ENCODE data around the gene CABCOCO1. TPM values are rescaled to one million over a fixed set of nuclear protein-coding genes. Genes with fewer than 3 reads are reported as not detected.
"Not testable (repeated sequence)": the region's sequence is repeated elsewhere in the genome, so short reads cannot be mapped to it uniquely, and the experiment has no call there.

The CABCOCO1 gene
- polyA plus RNA-seq, 1 donor (not counting 4 experiments of a cell fraction or from before 2014, with no cell fraction given) = 0.17 TPM

GRCh38 chr10:61708846-61709245, 46.1 kb downstream of the CABCOCO1 start:
- H3K4me3 ChIP-seq (ENCODE audit: control insufficient read depth in 2 of 3, extremely low read depth in 1 of 3, insufficient read depth in 2 of 3, low read depth in 1 of 3, low read length in 3 of 3) = no peak overlapping the region
- H3K79me2 ChIP-seq (ENCODE audit: control insufficient read depth, insufficient read depth, low read length) = no peaks in the 10 kb centered on the region
- H3K9me3 ChIP-seq (ENCODE audit: control insufficient read depth, low read depth, low read length) = no peaks in the 10 kb centered on the region
- FAIRE-seq (no peak), DNase-seq (ENCODE audit: low read depth, low spot score) (no peak)
- dilution Hi-C loops (cut with MboI; ENCODE audit: extremely low pct_ligation_motif_present, low sequenced_read_pairs) = no loop called here
- H3K4me2 ChIP-seq (ENCODE audit: control insufficient read depth, extremely low read depth, insufficient read depth, low read depth, low read length) = no peak overlapping the region
- no peaks in the 10 kb centered on the region for H4K20me1 ChIP-seq (ENCODE audit: control insufficient read depth, extremely low read depth, insufficient read depth, low read length)
- TF ChIP-seq CTCF (optimal IDR thresholded peaks at IDR 0.05 in 1 of 3, IDR thresholded peaks at IDR 0.05 in 1 of 3, conservative IDR thresholded peaks at IDR 0.05 in 1 of 3; ENCODE audit: extremely low read depth in 1 of 3, insufficient read depth in 2 of 3, low read length in 3 of 3) (no peak), EZH2 (IDR thresholded peaks at IDR 0.05; ENCODE audit: low read length) (no peak)
- no peak overlapping the region for H2AFZ ChIP-seq (ENCODE audit: control insufficient read depth, low read length)
- no peak overlapping the region for H3K27ac ChIP-seq (ENCODE audit: control insufficient read depth, insufficient read depth, low read length)
- H3K27me3 ChIP-seq (ENCODE audit: control insufficient read depth, extremely low read depth, insufficient read depth, low read length) = no peaks in the 10 kb centered on the region
- H3K9me1 ChIP-seq (ENCODE audit: control insufficient read depth, extremely low read depth, insufficient read depth, low read length) = no peaks in the 10 kb centered on the region
- H3K36me3 ChIP-seq (ENCODE audit: control insufficient read depth in 2 of 2, extremely low read depth in 1 of 2, insufficient read depth in 2 of 2, low read length in 2 of 2) = no peaks in the 10 kb centered on the region
- no peak overlapping the region for H3K9ac ChIP-seq (ENCODE audit: control insufficient read depth, extremely low read depth, insufficient read depth, low read length)
- no peaks in the 10 kb centered on the region for H3K4me1 ChIP-seq (ENCODE audit: control insufficient read depth, extremely low read depth, insufficient read depth, low read length)

GRCh38 chr10:61712105-61712504, 49.4 kb downstream of the CABCOCO1 start:
- H3K4me2 ChIP-seq (ENCODE audit: control insufficient read depth, extremely low read depth, insufficient read depth, low read depth, low read length); DNase-seq (ENCODE audit: low read depth, low spot score); H3K9me3 ChIP-seq (ENCODE audit: control insufficient read depth, low read depth, low read length); dilution Hi-C loops (cut with MboI; ENCODE audit: extremely low pct_ligation_motif_present, low sequenced_read_pairs); H3K79me2 ChIP-seq (ENCODE audit: control insufficient read depth, insufficient read depth, low read length); H3K36me3 ChIP-seq (ENCODE audit: control insufficient read depth in 2 of 2, extremely low read depth in 1 of 2, insufficient read depth in 2 of 2, low read length in 2 of 2); H3K9me1 ChIP-seq (ENCODE audit: control insufficient read depth, extremely low read depth, insufficient read depth, low read length); H4K20me1 ChIP-seq (ENCODE audit: control insufficient read depth, extremely low read depth, insufficient read depth, low read length); H3K4me3 ChIP-seq (ENCODE audit: control insufficient read depth in 2 of 3, extremely low read depth in 1 of 3, insufficient read depth in 2 of 3, low read depth in 1 of 3, low read length in 3 of 3); H3K9ac ChIP-seq (ENCODE audit: control insufficient read depth, extremely low read depth, insufficient read depth, low read length); H3K27ac ChIP-seq (ENCODE audit: control insufficient read depth, insufficient read depth, low read length); FAIRE-seq; H3K4me1 ChIP-seq (ENCODE audit: control insufficient read depth, extremely low read depth, insufficient read depth, low read length); H3K27me3 ChIP-seq (ENCODE audit: control insufficient read depth, extremely low read depth, insufficient read depth, low read length); H2AFZ ChIP-seq (ENCODE audit: control insufficient read depth, low read length): not testable (repeated sequence)

- H3K9ac ChIP-seq (ENCODE audit: control insufficient read depth, extremely low read depth, insufficient read depth, low read length); H3K36me3 ChIP-seq (ENCODE audit: control insufficient read depth in 2 of 2, extremely low read depth in 1 of 2, insufficient read depth in 2 of 2, low read length in 2 of 2); H3K79me2 ChIP-seq (ENCODE audit: control insufficient read depth, insufficient read depth, low read length); H3K27me3 ChIP-seq (ENCODE audit: control insufficient read depth, extremely low read depth, insufficient read depth, low read length); H4K20me1 ChIP-seq (ENCODE audit: control insufficient read depth, extremely low read depth, insufficient read depth, low read length); DNase-seq (ENCODE audit: low read depth, low spot score); H3K9me3 ChIP-seq (ENCODE audit: control insufficient read depth, low read depth, low read length); FAIRE-seq; H3K4me1 ChIP-seq (ENCODE audit: control insufficient read depth, extremely low read depth, insufficient read depth, low read length); H3K27ac ChIP-seq (ENCODE audit: control insufficient read depth, insufficient read depth, low read length); H3K9me1 ChIP-seq (ENCODE audit: control insufficient read depth, extremely low read depth, insufficient read depth, low read length); H2AFZ ChIP-seq (ENCODE audit: control insufficient read depth, low read length); H3K4me3 ChIP-seq (ENCODE audit: control insufficient read depth in 2 of 3, extremely low read depth in 1 of 3, insufficient read depth in 2 of 3, low read depth in 1 of 3, low read length in 3 of 3); H3K4me2 ChIP-seq (ENCODE audit: control insufficient read depth, extremely low read depth, insufficient read depth, low read depth, low read length); dilution Hi-C loops (cut with MboI; ENCODE audit: extremely low pct_ligation_motif_present, low sequenced_read_pairs): not testable (repeated sequence)
Measured at GRCh38 chr10:61719475-61719874, 56.7 kb downstream of the CABCOCO1 start.
